ENCODE results near the gene FAM25A.
"Not testable (repeated sequence)": the region's sequence is repeated elsewhere in the genome, so short reads cannot be mapped to it uniquely, and the experiment has no call there.

DNA sequence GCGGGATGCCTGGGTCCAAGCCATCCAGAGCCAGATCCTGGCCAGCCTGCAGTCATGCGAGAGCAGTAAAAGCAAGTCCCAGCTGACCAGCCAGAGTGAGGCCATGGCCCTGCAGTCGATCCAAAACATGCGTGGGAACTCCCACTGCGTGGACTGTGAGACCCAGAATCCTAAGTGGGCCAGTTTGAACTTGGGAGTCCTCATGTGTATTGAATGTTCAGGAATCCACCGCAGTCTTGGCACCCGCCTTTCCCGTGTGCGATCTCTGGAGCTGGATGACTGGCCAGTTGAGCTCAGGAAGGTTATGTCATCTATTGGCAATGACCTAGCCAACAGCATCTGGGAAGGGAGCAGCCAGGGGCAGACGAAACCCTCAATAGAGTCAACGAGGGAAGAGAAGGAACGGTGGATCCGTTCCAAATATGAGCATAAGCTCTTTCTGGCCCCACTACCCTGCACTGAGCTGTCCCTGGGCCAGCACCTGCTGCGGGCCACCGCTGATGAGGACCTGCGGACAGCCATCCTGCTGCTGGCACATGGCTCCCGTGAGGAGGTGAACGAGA, 10.9 kb upstream of the FAM25A start:
- TF ChIP-seq, protein P1, sequence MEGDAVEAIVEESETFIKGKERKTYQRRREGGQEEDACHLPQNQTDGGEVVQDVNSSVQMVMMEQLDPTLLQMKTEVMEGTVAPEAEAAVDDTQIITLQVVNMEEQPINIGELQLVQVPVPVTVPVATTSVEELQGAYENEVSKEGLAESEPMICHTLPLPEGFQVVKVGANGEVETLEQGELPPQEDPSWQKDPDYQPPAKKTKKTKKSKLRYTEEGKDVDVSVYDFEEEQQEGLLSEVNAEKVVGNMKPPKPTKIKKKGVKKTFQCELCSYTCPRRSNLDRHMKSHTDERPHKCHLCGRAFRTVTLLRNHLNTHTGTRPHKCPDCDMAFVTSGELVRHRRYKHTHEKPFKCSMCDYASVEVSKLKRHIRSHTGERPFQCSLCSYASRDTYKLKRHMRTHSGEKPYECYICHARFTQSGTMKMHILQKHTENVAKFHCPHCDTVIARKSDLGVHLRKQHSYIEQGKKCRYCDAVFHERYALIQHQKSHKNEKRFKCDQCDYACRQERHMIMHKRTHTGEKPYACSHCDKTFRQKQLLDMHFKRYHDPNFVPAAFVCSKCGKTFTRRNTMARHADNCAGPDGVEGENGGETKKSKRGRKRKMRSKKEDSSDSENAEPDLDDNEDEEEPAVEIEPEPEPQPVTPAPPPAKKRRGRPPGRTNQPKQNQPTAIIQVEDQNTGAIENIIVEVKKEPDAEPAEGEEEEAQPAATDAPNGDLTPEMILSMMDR (IDR thresholded peaks at IDR 0.05), result not testable (repeated sequence)
- TF ChIP-seq EP300 (IDR thresholded peaks at IDR 0.05; ENCODE audit: low read depth); POLR2A (IDR thresholded peaks at IDR 0.05); POLR2AphosphoS5 (IDR thresholded peaks at IDR 0.05): not testable (repeated sequence)

Data from transverse colon (tissue), 4 donors.